Measurements from ENCODE around the gene NPHP3. TPM values are rescaled to one million over a fixed set of nuclear protein-coding genes. Genes with fewer than 3 reads are reported as not detected.

NPHP3 gene
- total and polyA plus RNA-seq, 4 donors = 3.0 to 19.7 (median 6.3) TPM

DNA sequence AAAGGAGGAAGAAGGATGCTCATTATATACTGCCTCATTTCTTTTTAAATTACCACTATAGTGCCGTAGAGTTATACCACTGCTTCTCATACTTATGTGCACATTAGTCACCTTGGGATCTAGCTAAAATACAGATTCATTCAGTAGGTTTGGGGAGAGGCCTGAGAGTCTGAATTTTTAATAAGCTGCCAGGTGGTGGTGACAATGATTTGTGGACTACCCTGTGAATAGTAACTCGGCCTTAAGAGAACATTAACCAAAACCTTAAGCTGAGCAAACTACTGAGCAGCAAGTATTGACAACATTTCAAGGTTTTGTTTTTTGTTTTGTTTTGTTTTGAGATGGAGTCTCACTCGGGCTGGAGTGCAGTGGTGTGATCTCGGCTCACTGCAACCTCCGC, 42.3 kb downstream of the NPHP3 start:
- DNase-seq (ENCODE audit: low spot score) = no peak
- WGBS = 84% methylated on average over 5 of the region's 5 CpGs
- no peaks in the 10 kb centered on the region for H3K27me3 ChIP-seq (ENCODE audit: control insufficient read depth in 4 of 4, insufficient read depth in 4 of 4, low read length in 3 of 4)
- TF ChIP-seq FOXA1 (IDR thresholded peaks at IDR 0.05) = no peak
- no peak for TF ChIP-seq HNF4A (conservative IDR thresholded peaks at IDR 0.05)
- no peak for TF ChIP-seq HNF4G (IDR thresholded peaks at IDR 0.05)
- TF ChIP-seq, protein P1, sequence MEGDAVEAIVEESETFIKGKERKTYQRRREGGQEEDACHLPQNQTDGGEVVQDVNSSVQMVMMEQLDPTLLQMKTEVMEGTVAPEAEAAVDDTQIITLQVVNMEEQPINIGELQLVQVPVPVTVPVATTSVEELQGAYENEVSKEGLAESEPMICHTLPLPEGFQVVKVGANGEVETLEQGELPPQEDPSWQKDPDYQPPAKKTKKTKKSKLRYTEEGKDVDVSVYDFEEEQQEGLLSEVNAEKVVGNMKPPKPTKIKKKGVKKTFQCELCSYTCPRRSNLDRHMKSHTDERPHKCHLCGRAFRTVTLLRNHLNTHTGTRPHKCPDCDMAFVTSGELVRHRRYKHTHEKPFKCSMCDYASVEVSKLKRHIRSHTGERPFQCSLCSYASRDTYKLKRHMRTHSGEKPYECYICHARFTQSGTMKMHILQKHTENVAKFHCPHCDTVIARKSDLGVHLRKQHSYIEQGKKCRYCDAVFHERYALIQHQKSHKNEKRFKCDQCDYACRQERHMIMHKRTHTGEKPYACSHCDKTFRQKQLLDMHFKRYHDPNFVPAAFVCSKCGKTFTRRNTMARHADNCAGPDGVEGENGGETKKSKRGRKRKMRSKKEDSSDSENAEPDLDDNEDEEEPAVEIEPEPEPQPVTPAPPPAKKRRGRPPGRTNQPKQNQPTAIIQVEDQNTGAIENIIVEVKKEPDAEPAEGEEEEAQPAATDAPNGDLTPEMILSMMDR (IDR thresholded peaks at IDR 0.05; ENCODE audit: low read depth, low read length, missing input control) = no peak
- TF ChIP-seq, protein P2, sequence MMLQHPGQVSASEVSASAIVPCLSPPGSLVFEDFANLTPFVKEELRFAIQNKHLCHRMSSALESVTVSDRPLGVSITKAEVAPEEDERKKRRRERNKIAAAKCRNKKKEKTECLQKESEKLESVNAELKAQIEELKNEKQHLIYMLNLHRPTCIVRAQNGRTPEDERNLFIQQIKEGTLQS (IDR thresholded peaks at IDR 0.05) = no peak
- TF ChIP-seq NR2F2 (IDR thresholded peaks at IDR 0.05) = no peak
- no peak for TF ChIP-seq RXRA (IDR thresholded peaks at IDR 0.05)
- no peak for TF ChIP-seq EGR1 (IDR thresholded peaks at IDR 0.05; ENCODE audit: low read depth in 2 of 2)
- no peak for TF ChIP-seq JUND (IDR thresholded peaks at IDR 0.05)
- no peak for TF ChIP-seq TAF1 (conservative IDR thresholded peaks at IDR 0.05)
- TF ChIP-seq GABPA (IDR thresholded peaks at IDR 0.05 in 1 of 2, conservative IDR thresholded peaks at IDR 0.05 in 1 of 2) = no peak
- TF ChIP-seq, protein P3, sequence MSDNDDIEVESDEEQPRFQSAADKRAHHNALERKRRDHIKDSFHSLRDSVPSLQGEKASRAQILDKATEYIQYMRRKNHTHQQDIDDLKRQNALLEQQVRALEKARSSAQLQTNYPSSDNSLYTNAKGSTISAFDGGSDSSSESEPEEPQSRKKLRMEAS (IDR thresholded peaks at IDR 0.05) = no peak
- H3K36me3 ChIP-seq (ENCODE audit: control insufficient read depth in 4 of 4, insufficient read depth in 3 of 4, low read depth in 1 of 4, low read length in 3 of 4) = peaks cover 1 to 51% (median 39%) of the 10 kb centered on the region in 4 donors
- no peak overlapping the region for H3K27ac ChIP-seq (ENCODE audit: low read depth in 1 of 2, low read length in 2 of 2)
- H3K4me3 ChIP-seq (ENCODE audit: low read depth in 1 of 3, low read length in 3 of 3) = no peak overlapping the region
- no peak overlapping the region for H3K9ac ChIP-seq (ENCODE audit: low read depth in 1 of 2, low read length in 2 of 2)
- no peaks in the 10 kb centered on the region for H3K9me3 ChIP-seq (ENCODE audit: control insufficient read depth in 4 of 4, low read length in 3 of 4)
- no peaks in the 10 kb centered on the region for H3K4me1 ChIP-seq (ENCODE audit: control insufficient read depth in 4 of 4, insufficient read depth in 4 of 4, low read length in 3 of 4)

DNA sequence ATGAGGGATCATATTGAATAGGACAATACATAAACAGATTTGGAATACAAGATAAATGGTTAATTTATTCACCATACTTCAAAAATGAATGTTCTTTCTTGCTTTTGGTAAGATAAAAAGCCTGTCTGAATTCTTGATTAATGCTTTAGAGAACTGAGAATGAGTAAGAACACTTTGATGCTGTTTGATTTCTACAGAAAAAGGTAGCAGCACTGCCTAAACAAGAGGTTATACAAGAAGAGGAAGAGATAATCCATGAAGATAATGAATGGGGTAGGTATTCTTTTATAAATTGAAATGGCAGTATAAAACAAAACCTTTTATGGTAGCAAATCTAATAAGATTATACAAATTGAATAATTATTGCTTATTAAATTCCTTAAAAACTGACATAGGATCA, 46.8 kb downstream of the NPHP3 start:
- TF ChIP-seq, protein P3 (IDR thresholded peaks at IDR 0.05) = no peak
- TF ChIP-seq, protein P1 (IDR thresholded peaks at IDR 0.05; ENCODE audit: low read depth, low read length, missing input control) = no peak
- TF ChIP-seq SP1 (IDR thresholded peaks at IDR 0.05) = no peak
- no peak for TF ChIP-seq GABPA (IDR thresholded peaks at IDR 0.05 in 1 of 2, conservative IDR thresholded peaks at IDR 0.05 in 1 of 2)
- no peak for TF ChIP-seq EGR1 (IDR thresholded peaks at IDR 0.05; ENCODE audit: low read depth in 2 of 2)
- TF ChIP-seq RXRA (IDR thresholded peaks at IDR 0.05) = no peak
- TF ChIP-seq, protein P4, sequence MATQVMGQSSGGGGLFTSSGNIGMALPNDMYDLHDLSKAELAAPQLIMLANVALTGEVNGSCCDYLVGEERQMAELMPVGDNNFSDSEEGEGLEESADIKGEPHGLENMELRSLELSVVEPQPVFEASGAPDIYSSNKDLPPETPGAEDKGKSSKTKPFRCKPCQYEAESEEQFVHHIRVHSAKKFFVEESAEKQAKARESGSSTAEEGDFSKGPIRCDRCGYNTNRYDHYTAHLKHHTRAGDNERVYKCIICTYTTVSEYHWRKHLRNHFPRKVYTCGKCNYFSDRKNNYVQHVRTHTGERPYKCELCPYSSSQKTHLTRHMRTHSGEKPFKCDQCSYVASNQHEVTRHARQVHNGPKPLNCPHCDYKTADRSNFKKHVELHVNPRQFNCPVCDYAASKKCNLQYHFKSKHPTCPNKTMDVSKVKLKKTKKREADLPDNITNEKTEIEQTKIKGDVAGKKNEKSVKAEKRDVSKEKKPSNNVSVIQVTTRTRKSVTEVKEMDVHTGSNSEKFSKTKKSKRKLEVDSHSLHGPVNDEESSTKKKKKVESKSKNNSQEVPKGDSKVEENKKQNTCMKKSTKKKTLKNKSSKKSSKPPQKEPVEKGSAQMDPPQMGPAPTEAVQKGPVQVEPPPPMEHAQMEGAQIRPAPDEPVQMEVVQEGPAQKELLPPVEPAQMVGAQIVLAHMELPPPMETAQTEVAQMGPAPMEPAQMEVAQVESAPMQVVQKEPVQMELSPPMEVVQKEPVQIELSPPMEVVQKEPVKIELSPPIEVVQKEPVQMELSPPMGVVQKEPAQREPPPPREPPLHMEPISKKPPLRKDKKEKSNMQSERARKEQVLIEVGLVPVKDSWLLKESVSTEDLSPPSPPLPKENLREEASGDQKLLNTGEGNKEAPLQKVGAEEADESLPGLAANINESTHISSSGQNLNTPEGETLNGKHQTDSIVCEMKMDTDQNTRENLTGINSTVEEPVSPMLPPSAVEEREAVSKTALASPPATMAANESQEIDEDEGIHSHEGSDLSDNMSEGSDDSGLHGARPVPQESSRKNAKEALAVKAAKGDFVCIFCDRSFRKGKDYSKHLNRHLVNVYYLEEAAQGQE (IDR thresholded peaks at IDR 0.05) = no peak
- TF ChIP-seq, protein P5, sequence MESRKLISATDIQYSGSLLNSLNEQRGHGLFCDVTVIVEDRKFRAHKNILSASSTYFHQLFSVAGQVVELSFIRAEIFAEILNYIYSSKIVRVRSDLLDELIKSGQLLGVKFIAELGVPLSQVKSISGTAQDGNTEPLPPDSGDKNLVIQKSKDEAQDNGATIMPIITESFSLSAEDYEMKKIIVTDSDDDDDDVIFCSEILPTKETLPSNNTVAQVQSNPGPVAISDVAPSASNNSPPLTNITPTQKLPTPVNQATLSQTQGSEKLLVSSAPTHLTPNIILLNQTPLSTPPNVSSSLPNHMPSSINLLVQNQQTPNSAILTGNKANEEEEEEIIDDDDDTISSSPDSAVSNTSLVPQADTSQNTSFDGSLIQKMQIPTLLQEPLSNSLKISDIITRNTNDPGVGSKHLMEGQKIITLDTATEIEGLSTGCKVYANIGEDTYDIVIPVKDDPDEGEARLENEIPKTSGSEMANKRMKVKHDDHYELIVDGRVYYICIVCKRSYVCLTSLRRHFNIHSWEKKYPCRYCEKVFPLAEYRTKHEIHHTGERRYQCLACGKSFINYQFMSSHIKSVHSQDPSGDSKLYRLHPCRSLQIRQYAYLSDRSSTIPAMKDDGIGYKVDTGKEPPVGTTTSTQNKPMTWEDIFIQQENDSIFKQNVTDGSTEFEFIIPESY (IDR thresholded peaks at IDR 0.05) = no peak
- no peak for TF ChIP-seq FOXA2 (IDR thresholded peaks at IDR 0.05)
- no peak for TF ChIP-seq HNF4A (conservative IDR thresholded peaks at IDR 0.05)
- TF ChIP-seq FOXA1 (IDR thresholded peaks at IDR 0.05) = no peak
- TF ChIP-seq TAF1 (conservative IDR thresholded peaks at IDR 0.05) = no peak
- no peak for TF ChIP-seq YY1 (IDR thresholded peaks at IDR 0.05)
- H3K9ac ChIP-seq (ENCODE audit: low read depth in 1 of 2, low read length in 2 of 2) = no peak overlapping the region
- no peaks in the 10 kb centered on the region for H3K27me3 ChIP-seq (ENCODE audit: control insufficient read depth in 4 of 4, insufficient read depth in 4 of 4, low read length in 3 of 4)
- no peaks in the 10 kb centered on the region for H3K4me1 ChIP-seq (ENCODE audit: control insufficient read depth in 4 of 4, insufficient read depth in 4 of 4, low read length in 3 of 4)
- no peaks in the 10 kb centered on the region for H3K9me3 ChIP-seq (ENCODE audit: control insufficient read depth in 4 of 4, low read length in 3 of 4)
- H3K4me3 ChIP-seq (ENCODE audit: low read depth in 1 of 3, low read length in 3 of 3) = no peak overlapping the region
- H3K36me3 ChIP-seq (ENCODE audit: control insufficient read depth in 4 of 4, insufficient read depth in 3 of 4, low read depth in 1 of 4, low read length in 3 of 4) = peaks cover 4 to 51% (median 34%) of the 10 kb centered on the region in 4 donors
- no peak overlapping the region for H3K27ac ChIP-seq (ENCODE audit: low read depth in 1 of 2, low read length in 2 of 2)
- no peak for DNase-seq (ENCODE audit: low spot score)

Data from liver (tissue), 9 donors.